WTC11 (cell line): ENCODE measurements around the gene ATOSB. TPM values are rescaled to one million over a fixed set of nuclear protein-coding genes. Genes with fewer than 3 reads are reported as not detected.
A peak's percentile ranks its signal among the peaks of the same experiment; 100 is the strongest.

Experiments used
- ATAC-seq: fragments of 200-7000 bp; cut with Tn5 transposase; 2 replicates; pipeline ENCODE4 v1.10.0; 2021; ENCODE audit warnings: mild to moderate bottlenecking, moderate library complexity
- CTCF ChIA-PET: fragments of 300-600 bp; sonication (Branson Sonifier 250); formaldehyde crosslinking; loops from one replicate; lab custom pipeline; 2021; ENCODE audit warnings: antibody characterized with exemption; lab: Charles Lee
- POLR2A ChIA-PET: fragments of 350-600 bp; sonication (Branson Sonifier 250); formaldehyde crosslinking; loops from one replicate; lab custom pipeline; 2021; ENCODE audit warnings: antibody characterized with exemption; lab: Charles Lee
- DNase-seq: peaks from one replicate; pipeline ENCODE4 v3.0.0; 2021; ENCODE audit warnings: low spot score
- H3K27ac Mint-ChIP-seq: 2 replicates; pipeline ENCODE4 v1.8.0; 2021; ENCODE audit warnings: mixed read lengths
- H3K27me3 Mint-ChIP-seq: 2 replicates; pipeline ENCODE4 v1.8.0; 2021; ENCODE audit warnings: low read depth, mild to moderate bottlenecking, moderate library complexity, mixed read lengths
- H3K36me3 Mint-ChIP-seq: 2 replicates; pipeline ENCODE4 v1.8.0; 2021; ENCODE audit warnings: mixed read lengths
- H3K4me1 Mint-ChIP-seq: 2 replicates; pipeline ENCODE4 v1.8.0; 2022; ENCODE audit warnings: mixed read lengths
- H3K4me3 Mint-ChIP-seq: 2 replicates; pipeline ENCODE4 v1.8.0; 2021; ENCODE audit warnings: mild to moderate bottlenecking, moderate library complexity, mixed read lengths
- H3K9me3 Mint-ChIP-seq: 2 replicates; pipeline ENCODE4 v1.8.0; 2021; ENCODE audit warnings: mixed read lengths
- ATF3 ChIP-seq: sonication (generic); formaldehyde crosslinking; conservative IDR thresholded peaks from 2 replicates; pipeline ENCODE4 v1.8.1; 2022; ENCODE audit warnings: mild to moderate bottlenecking, missing genetic modification reagents
- CBFB ChIP-seq: sonication (generic); formaldehyde crosslinking; IDR thresholded peaks from 2 replicates; pipeline ENCODE4 v1.8.1; 2022; ENCODE audit warnings: mild to moderate bottlenecking, low read depth, missing genetic modification reagents
- CDX4 ChIP-seq: fragments of 250-450 bp; sonication (Bioruptor Pico); IDR thresholded peaks from 2 replicates; pipeline ENCODE4 v1.9.0; 2021; ENCODE audit warnings: moderate library complexity, mild to moderate bottlenecking, inconsistent platforms, borderline replicate concordance
- CREM ChIP-seq: sonication (generic); formaldehyde crosslinking; IDR thresholded peaks from 2 replicates; pipeline ENCODE4 v1.8.1; 2022; ENCODE audit warnings: mild to moderate bottlenecking, missing genetic modification reagents, moderate library complexity
- CTCF ChIP-seq: fragments of 200-600 bp; IDR thresholded peaks from 2 replicates; pipeline ENCODE4 v1.8.0; 2022; ENCODE audit warnings: antibody characterized with exemption
- E2F1 ChIP-seq: sonication (generic); formaldehyde crosslinking; IDR thresholded peaks from 2 replicates; pipeline ENCODE4 v1.8.0; 2022; ENCODE audit warnings: mild to moderate bottlenecking, missing genetic modification reagents
- E2F4 ChIP-seq: sonication (generic); formaldehyde crosslinking; IDR thresholded peaks from 2 replicates; pipeline ENCODE4 v1.8.1; 2022; ENCODE audit warnings: low read depth, mild to moderate bottlenecking, moderate library complexity, missing genetic modification reagents, borderline replicate concordance
- ELF4 ChIP-seq: sonication (generic); formaldehyde crosslinking; IDR thresholded peaks from 2 replicates; pipeline ENCODE4 v1.8.1; 2022; ENCODE audit warnings: low read depth, mild to moderate bottlenecking, moderate library complexity, missing genetic modification reagents
- MAX ChIP-seq: sonication (generic); formaldehyde crosslinking; IDR thresholded peaks from 2 replicates; pipeline ENCODE4 v1.8.0; 2022; ENCODE audit warnings: mild to moderate bottlenecking, missing genetic modification reagents
- MXD4 ChIP-seq: fragments of 250-450 bp; sonication (Bioruptor Pico); IDR thresholded peaks from 2 replicates; pipeline ENCODE4 v1.8.0; 2021; ENCODE audit warnings: mild to moderate bottlenecking, moderate library complexity, borderline replicate concordance
- NFATC4 ChIP-seq: fragments of 250-450 bp; sonication (Bioruptor Pico); IDR thresholded peaks from 2 replicates; pipeline ENCODE4 v1.9.0; 2021; ENCODE audit warnings: mild to moderate bottlenecking
- NR3C1 ChIP-seq: sonication (generic); formaldehyde crosslinking; conservative IDR thresholded peaks from 2 replicates; pipeline ENCODE4 v1.8.1; 2023; ENCODE audit warnings: low read depth, mild to moderate bottlenecking, missing genetic modification reagents
- OVOL2 ChIP-seq: fragments of 250-450 bp; sonication (Bioruptor Pico); IDR thresholded peaks from 2 replicates; pipeline ENCODE4 v1.9.0; 2021; ENCODE audit warnings: mild to moderate bottlenecking, borderline replicate concordance
- PRDM15 ChIP-seq: sonication (generic); formaldehyde crosslinking; IDR thresholded peaks from 2 replicates; pipeline ENCODE4 v1.8.0; 2022; ENCODE audit warnings: missing genetic modification reagents
- SMAD3 ChIP-seq: sonication (generic); formaldehyde crosslinking; IDR thresholded peaks from 2 replicates; pipeline ENCODE4 v1.8.0; 2022; ENCODE audit warnings: missing genetic modification reagents, mild to moderate bottlenecking, borderline replicate concordance
- SP1 ChIP-seq: sonication (generic); formaldehyde crosslinking; conservative IDR thresholded peaks from 2 replicates; pipeline ENCODE4 v1.8.1; 2022; ENCODE audit warnings: missing genetic modification reagents
- USF2 ChIP-seq: sonication (generic); formaldehyde crosslinking; IDR thresholded peaks from 2 replicates; pipeline ENCODE4 v1.8.1; 2023; ENCODE audit warnings: mild to moderate bottlenecking, missing genetic modification reagents, moderate library complexity
- ZNF138 ChIP-seq: sonication (generic); formaldehyde crosslinking; conservative IDR thresholded peaks from 2 replicates; pipeline ENCODE4 v1.8.1; 2022; ENCODE audit warnings: mild to moderate bottlenecking, moderate library complexity, missing genetic modification reagents
- ZNF232 ChIP-seq: sonication (generic); formaldehyde crosslinking; IDR thresholded peaks from 2 replicates; pipeline ENCODE4 v1.8.0; 2022; ENCODE audit warnings: mild to moderate bottlenecking, missing genetic modification reagents
- ZNF263 ChIP-seq: sonication (generic); formaldehyde crosslinking; IDR thresholded peaks from 2 replicates; pipeline ENCODE4 v1.8.1; 2022; ENCODE audit warnings: low read depth, mild to moderate bottlenecking, moderate library complexity, missing genetic modification reagents
- ZNF396 ChIP-seq: fragments of 250-450 bp; sonication (Bioruptor Pico); IDR thresholded peaks from 2 replicates; pipeline ENCODE4 v1.8.0; 2021; ENCODE audit warnings: mild to moderate bottlenecking, moderate library complexity, borderline replicate concordance
- total RNA-seq: library from RNA; stranded (reverse); gene quantifications from 3 replicates; pipeline ENCODE4 v1.2.3, GENCODE V29; 2021

The ATOSB gene
- total RNA-seq, 1 experiment from 2014 or later = 8.7 TPM

- peak overlapping the region; percentile 40 for H3K27ac Mint-ChIP-seq
- POLR2A ChIA-PET = interaction anchor here (0.6 to 0.7 kb wide), 2 partner anchors 38 to 663 kb away, joined by 3 to 4 read pairs; partner anchors contain the start of genes CREB3 and TLN1
Measured at GRCh38 chr9:35069020-35069419, 46.6 kb downstream of the ATOSB start.

GRCh38 chr9:35067056-35067455, 48.6 kb downstream of the ATOSB start:
- Mint-ChIP-seq H3K4me3 (no peak overlapping the region), H3K4me1 (peaks cover 20% of the 10 kb centered on the region)
- no peak for ATAC-seq
- CTCF ChIA-PET = interaction anchor here (1.5 to 1.9 kb wide), 2 partner anchors 16 to 168 kb away, joined by 5 to 6 read pairs; no protein-coding TSS in a partner anchor
- TF ChIP-seq MXD4 (CRISPR knock-in tag) = no peak
- no peak for TF ChIP-seq SMAD3 (CRISPR knock-in tag)
- TF ChIP-seq ZNF396 = no peak
- TF ChIP-seq, all 79 proteins: peak for 0
- H3K9me3 Mint-ChIP-seq = no peaks in the 10 kb centered on the region
- no peaks in the 10 kb centered on the region for H3K27me3 Mint-ChIP-seq
- no peak for DNase-seq
- peaks cover 79% of the 10 kb centered on the region for H3K36me3 Mint-ChIP-seq
- POLR2A ChIA-PET = no interaction called here
- H3K27ac Mint-ChIP-seq = no peak overlapping the region

More at GRCh38 chr9:35069020-35069419, 46.6 kb downstream of the ATOSB start:
- peak overlapping the region; percentile 93; the same call in 1 of the 2 replicates for H3K4me3 Mint-ChIP-seq
- CTCF ChIA-PET = interaction anchor here (0.6 to 1.1 kb wide), 2 partner anchors 18 to 283 kb away, joined by 3 to 6 read pairs; no protein-coding TSS in a partner anchor
- TF ChIP-seq CBFB (CRISPR knock-in tag) (no peak), ZNF396 (no peak), E2F1 (CRISPR knock-in tag) (no peak), ZNF232 (CRISPR knock-in tag) (no peak), CREM (CRISPR knock-in tag) (no peak), CTCF (no peak), USF2 (CRISPR knock-in tag) (no peak), OVOL2 (CRISPR knock-in tag) (no peak), CDX4 (CRISPR knock-in tag) (no peak), ELF4 (no peak), ATF3 (CRISPR knock-in tag) (no peak), MAX (CRISPR knock-in tag) (no peak), ZNF263 (CRISPR knock-in tag) (no peak)
- H3K36me3 Mint-ChIP-seq = peaks cover 65% of the 10 kb centered on the region
- ATAC-seq (no peak), DNase-seq (no peak)
- H3K27me3 Mint-ChIP-seq = no peaks in the 10 kb centered on the region
- peaks cover 24% of the 10 kb centered on the region for H3K4me1 Mint-ChIP-seq
- H3K9me3 Mint-ChIP-seq = no peaks in the 10 kb centered on the region

GRCh38 chr9:35060548-35061207, 55.0 kb downstream of the ATOSB start:
- no peak for ATAC-seq
- Mint-ChIP-seq H3K4me1 (no peaks in the 10 kb centered on the region), H3K36me3 (peaks cover 95% of the 10 kb centered on the region), H3K9me3 (no peaks in the 10 kb centered on the region), H3K27ac (no peak overlapping the region), H3K27me3 (no peaks in the 10 kb centered on the region), H3K4me3 (no peak overlapping the region)
- ChIA-PET POLR2A (no interaction called here), CTCF (no interaction called here)
- DNase-seq = no peak
- TF ChIP-seq SP1 (CRISPR knock-in tag) (no peak), ZNF138 (CRISPR knock-in tag) (no peak), PRDM15 (CRISPR knock-in tag) (no peak), NFATC4 (CRISPR knock-in tag) (no peak), NR3C1 (CRISPR knock-in tag) (no peak), E2F4 (no peak), ZNF396 (no peak)
